HG03280 (cell line): ENCODE measurements around the gene CLK1.

Experiments
- ATAC-seq: cut with Tn5 transposase; IDR thresholded peaks from one replicate; pipeline ENCODE4 v1.9.1; 2021; ENCODE audit warnings: mild to moderate bottlenecking, moderate library complexity; ENCODE audit not compliant: unreplicated experiment

Gene CLK1

GRCh38 chr2:200811333-200812121, 52.9 kb downstream of the CLK1 start, which contains the start of gene BZW1:
BZW1 (plus strand) TSS chr2:200811910; CDS start chr2:200813218, 1,308 bp downstream.
- ATAC-seq, result peak; percentile 78

- ATAC-seq, result no peak
Observed at GRCh38 chr2:200810998-200811332, 53.5 kb downstream of the CLK1 start.

- no peak for ATAC-seq
Observed at GRCh38 chr2:200810252-200810997, 54.0 kb downstream of the CLK1 start.

- no peak for ATAC-seq
Observed at GRCh38 chr2:200809506-200810251, 54.8 kb downstream of the CLK1 start.
